SIG-M5 treated with dmso at 0.1 percent for 504 hours (cell line): ENCODE results near the gene SLC5A3.

Experiments used
- DNase-seq: peaks from one replicate; lab custom pipeline; 2025; ENCODE audit not compliant: unreplicated experiment; lab: John Stamatoyannopoulos, UW

SLC5A3 gene

DNA sequence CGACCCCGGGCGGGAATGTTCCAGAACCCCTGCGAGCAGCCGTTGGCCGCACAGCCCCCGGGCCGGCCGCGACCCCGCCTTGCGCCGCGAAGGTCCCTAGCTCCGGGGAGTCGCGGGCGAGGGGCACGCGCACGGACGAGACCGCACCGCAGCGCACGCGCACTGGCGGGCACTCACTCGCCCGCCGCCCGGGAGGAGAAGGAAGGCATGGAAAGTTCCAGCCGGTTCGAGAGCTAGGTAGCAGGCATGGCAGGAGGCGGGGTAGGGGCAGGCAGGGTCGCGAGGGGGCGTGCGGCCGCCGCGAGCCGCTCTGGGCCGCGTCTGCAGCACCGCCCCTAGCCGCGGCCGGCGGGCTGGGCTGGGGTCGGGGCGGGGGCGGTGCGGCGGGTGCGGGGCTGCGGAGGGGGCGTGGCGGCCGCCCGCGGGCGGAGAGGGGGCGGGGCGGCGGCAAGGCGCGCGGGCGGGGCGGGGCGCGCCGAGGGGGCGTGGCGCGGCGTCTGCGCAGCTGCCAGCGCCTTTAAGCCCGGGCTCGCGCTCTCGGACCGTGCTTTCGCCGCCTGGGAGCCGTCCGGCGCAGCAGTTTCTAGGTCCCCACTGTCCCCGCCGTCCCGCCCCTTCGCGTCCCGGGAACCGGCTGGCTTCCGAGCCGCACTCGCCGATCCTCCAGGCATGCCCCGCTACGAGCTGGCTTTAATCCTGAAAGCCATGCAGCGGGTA is at the start of gene SLC5A3, which contains the start of gene MRPS6:
Gene SLC5A3, plus strand, starts transcription at position 547 of the 717 bp plus-strand sequence. CDS start 21,621 bp downstream, outside the sequence.
Gene MRPS6, plus strand, starts transcription at position 547 of the 717 bp plus-strand sequence. Its CDS starts 123 bp downstream, at position 670.
- peak; percentile 62 for DNase-seq

DNA sequence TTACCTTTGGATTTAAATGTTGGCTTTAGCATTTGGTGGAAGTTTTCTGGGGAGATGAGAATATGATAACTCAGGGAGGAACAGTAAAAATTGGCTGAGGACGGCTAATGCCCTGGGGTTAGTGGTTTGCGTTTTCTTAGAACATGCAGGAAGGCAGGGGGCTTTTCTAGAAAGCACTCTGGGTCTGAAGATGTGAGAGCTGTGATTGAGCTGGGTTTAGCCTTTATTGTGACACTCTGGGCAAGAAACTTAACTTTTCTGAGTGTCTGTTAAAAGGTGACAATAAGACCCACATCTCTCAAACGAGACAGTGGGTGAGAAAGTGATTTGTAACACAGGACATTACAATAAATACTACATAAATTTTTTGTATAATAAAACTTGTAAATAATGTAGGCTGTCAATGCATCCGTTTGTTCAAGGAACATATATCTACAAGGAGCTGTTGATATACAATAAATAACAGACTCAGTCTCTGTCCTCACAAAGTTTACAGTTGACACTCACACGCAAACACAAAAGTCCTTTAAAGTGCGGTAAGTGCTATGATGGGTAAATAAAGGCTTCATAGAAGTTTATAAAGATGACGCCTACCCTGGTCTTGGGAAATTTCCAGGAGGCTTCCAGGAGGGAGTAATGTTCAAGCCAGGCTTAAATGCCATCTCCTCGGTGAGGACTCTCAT is 49.5 kb upstream of the SLC5A3 start:
- no peak for DNase-seq

DNA sequence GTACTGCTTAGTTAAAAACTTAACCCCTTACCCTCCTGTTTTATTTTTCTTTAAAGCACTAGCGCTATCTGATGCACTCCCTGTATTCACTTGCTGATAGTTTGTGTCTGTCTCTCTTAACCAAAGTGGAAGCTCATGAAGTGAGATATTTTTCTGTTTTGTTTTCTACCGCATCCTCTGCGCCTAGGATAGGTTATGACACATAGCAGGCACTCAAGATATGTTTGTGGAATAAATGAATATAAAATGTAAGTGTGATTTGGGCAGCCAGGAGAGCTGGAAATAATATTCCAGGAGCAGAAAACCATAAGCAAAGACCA is 49.0 kb upstream of the SLC5A3 start:
- DNase-seq = no peak

DNA sequence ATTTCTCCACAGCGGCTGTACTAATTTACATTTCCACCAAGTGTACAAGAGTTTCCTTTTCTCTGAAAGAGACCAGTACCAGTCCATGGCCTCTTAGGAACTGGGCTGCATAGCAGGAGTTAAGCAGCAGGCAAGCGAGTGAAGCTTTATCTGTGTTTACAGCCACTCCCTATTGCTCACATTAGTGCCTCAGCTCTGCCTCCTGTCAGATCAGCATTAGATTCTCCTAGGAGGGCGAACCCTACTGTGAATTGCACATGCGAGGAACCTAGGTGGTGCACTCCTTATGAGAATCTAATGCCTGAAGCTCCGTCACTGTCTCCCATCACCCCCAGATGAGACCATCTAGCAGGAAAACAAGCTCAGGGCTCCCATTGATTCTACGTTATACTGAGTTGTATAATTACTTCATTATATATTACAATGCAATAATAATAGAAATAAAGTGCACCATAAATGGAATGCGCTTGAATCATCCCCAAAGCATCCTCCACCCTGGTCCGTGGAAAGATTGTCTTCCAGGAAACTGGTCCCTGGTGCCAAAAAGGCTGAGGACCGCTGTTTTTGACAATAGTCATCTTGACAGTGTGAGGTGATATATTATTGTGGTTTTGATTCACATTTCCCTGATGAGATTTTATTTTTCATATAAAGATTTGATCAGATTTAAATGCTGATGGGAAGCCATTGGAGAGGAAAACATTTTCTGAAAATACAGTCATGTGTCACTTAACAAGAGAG is 45.5 kb upstream of the SLC5A3 start:
- no peak for DNase-seq

DNA sequence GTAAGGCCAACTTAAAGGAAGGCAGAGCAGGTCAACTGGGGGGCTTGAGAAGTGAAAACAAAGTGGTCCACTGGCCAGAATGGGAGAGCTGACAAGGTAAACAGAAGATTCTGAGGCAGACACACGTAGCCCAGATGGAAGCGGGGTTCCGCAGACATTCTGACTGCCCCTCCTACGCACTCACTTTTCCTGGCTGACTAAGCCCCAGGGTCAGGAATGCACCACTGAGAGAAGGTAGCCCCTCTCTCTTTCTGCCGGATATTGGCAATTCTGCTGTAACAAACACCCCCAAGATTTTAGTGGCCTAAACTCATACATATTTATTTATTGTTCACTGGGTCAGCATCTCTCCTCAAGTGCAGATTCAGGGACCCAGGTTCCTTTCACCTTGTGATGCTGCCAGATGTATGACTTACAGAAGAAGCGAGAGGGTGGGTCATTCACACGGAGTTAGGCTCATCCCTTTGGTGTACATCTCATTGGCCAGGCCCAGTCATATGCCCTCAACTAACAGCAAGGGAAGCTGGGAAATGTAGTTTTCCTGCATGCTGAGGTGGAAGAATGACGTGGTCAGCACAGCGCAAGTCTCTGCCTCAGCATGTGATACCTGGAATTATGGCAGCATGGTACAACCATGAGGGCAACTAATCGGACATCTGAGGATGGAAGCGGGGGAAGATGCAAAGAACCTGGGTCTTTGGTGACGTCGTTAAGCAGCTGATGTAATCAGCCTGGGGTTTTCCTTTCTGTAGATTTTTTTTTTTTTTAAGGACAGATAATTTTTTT is 43.4 kb upstream of the SLC5A3 start:
- peak; percentile 8 for DNase-seq

DNA sequence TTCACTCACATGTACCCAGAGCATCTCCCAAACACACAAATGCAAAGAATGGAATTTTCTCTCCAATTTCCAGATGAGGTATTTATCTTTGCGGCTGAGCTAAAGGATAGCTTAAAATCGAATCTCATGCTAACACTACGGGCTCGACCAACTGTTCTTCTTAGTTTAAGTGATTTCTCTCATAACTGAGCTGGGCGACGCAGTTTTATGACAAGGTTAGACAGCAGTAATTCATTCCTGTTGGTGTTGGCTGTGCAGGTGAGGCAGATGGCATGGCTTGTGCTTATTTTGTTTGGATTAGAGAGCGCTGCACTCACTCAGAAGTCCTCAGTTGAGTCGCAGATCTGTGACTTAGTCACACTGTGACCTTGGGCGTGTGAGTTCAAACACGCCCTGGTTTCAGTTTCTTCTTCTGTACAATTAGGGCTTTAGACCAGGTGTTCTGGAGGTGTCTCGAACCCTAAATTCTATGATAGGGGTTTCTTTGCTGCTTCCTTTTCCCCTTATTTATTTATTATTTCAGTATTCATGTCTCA is 41.5 kb upstream of the SLC5A3 start:
- no peak for DNase-seq

DNA sequence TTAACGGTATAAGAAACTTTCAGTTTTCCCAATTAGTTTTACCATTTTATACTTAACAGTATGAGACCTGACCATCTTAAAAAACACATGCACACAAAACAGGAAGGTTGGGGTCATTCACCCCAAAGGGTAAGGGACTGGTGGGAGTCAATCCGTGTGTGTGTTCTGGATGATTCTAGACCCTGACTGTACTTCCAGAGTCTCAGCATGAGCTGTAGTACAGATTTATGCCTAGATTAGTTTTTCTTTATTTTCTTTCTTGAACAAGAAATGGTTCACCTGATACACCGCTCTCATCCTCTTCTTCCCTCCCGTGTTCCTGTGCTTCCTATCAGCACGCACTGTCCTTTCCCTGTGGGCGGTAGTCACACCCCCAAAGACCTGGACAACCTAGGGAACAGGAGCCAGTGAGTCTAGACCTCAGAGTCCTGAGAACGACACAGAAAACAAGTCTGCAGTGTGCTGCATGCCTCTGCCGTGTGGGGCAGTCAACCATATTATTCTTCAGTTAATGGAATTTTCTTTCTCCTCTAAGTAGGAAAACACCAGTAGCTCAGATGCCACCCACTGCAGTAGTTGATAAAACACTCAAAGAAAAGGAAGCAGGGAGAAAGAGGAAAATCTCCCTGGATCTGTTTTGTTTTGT is 38.9 kb upstream of the SLC5A3 start:
- no peak for DNase-seq

DNA sequence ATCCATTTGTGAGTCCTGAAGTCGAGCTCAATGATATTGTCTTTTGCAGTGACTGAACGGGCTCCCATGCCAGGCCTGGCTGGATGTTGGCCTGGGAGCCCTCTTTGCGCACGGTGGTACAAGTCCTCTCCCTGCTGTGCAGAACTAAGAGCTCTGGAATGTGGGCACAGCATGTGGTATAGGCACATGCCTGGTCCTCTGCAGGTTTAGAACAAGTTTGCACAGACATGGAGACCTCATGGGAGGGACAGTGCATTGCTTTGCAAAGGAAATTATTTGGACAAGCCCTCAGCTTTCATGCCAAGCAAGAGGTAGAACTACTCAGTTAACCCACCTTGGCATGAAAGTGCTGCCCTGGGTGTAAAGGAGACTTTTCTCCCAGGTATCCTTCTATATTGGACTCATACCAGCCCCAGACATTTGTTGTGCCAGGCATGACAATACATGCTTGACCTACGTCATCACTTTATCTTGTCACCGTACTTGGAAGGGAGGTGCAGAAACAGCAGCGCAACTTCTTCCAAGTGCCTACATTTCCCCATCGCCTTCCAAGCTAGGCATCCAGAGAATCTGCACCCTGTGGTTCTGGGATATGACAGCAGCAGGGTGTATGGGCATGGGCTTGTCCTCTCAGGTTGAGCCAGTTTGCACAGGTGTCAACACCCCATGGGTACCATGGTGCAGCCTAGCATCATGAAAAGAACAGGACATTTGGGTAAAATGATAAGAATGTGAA is 37.6 kb upstream of the SLC5A3 start:
- no peak for DNase-seq

DNA sequence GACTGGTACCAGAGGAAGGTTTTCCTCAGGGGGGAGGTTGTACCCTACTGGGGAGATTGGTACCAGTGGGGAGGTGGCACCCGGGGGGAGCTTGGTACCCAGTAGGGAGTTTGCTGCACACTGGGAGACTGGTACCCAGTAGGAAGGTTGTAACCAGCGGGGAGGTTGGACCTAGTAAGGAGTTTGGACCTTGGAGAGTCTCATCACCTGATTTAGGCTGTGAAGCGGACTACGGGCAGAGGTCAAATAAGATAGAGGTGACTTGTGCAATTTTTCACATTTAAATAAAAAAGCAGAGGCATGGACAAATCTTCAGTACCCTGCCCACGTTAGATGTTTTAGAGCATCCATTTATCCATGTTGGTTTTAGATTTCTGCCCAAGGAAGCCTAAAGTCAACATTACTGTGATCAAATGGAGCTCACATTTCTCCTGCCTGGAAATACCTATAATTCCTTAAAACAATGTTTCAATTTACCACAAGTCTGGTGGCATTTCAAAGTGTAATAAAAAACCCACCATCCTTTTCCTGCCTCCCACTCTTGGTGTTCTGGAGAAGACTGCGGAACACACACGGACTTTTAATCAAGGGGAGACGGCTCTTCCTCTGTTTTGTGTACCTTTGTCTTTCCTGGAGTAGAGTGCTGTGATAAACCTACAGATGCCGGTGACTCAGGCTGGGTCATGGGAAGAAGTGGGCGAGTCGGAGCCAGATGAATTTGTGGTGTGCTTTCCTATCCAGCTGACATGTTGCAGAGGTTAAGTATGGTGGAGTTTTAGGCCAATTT is 36.2 kb upstream of the SLC5A3 start:
- DNase-seq = no peak

DNA sequence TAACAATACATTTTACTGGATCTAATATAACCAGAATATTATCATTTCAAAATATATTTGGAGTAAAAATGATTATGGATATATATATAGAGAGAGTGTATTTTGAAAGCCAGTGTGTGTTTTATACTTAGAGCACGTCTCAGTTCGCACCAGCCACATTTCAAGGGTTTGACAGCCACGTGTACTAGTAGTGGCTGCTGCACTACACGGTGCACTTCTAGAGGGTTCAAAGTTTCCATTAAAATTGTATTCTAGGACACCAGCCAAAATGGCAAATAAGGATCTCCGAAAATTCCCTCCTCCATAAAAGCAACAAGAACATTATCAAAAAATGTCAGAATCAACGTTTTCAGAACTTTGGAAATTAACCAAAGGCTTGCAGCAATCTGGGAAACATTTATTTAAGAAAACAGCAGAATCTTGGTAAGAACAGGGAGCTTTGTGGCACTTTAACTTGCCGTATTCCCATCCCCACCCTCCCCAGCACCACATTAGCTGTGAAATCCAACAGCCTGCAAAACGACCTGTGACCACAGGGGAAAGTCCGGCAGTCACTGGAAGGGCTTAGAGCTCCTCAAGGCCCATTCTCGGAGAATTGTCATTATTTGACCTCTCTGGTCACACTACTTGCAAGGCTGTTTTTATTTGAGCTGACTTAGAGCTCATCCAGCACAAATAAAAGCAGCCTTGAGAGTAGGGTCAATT is 33.5 kb upstream of the SLC5A3 start:
- no peak for DNase-seq

DNA sequence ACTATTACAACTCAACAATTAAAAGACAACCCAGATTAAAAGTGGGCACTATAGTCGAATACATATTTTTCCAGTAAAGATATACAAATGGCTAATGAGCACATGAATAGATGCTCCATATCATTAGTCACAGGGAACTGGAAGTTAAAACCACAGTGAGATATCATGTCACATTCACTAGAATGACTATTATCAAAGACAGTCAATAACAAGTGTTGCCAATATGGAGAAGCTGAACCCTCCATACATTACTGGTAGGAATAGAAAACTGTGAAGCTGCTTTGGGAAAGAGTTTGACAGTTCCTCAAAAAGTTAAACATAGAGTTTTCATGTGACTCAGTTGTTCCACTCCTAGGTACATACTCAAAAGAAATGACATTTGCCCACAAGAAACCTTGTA is 30.6 kb upstream of the SLC5A3 start:
- DNase-seq = no peak

DNA sequence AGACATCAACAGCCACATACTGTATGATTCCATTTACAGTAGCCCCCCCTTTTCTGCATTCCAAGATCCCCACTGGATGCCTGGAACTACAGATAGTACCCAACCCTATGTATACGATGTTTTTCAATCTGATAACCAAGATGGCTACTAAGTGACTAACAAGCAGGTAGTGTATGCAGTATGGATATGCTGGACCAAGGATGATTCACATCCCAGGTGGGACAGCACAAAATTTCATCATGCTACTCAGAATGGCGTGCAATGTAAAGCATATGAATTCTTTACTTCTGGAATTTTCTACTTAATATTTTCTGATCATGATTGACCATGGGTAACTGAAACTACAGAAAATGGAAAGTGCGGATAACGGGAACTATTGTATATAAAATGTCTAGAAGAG is 30.0 kb upstream of the SLC5A3 start:
- DNase-seq = no peak

DNA sequence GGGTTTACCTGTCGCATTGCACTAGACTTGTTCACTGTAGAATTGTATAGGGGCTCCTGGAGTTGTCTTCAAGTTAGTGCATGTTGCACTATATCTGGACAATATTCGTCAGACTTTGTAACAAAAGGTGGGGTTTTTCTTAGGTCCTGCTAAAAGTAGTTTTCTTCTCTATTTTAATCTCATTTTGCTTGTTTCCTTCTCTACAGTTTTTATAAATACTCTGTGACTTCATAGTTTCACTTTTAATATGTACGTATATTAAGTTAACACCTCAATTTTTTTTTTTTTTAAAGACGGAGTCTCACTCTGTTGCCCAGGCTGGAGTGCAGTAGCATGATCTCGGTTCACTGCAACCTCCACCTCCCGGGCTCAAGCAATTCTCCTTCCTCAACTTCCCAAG is 26.5 kb upstream of the SLC5A3 start:
- DNase-seq = no peak

DNA sequence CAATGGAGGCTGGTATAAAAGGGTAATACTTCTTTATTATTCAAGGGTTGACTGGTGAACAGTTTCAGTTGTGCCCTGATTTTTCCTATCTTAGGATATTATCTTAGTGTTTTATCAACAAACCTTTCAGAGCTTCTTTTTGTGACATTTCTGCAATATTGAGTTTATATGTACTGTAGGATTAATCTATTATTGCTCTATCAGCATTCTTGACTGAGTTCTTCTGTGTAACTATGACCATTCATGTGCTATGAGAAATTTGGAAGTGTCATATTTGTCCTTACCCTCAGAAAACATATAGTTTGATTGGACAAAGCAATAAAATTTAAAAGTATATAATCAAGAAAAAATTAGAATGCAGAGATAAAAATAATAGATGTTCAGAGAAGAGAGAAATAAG is 25.5 kb upstream of the SLC5A3 start:
- DNase-seq = no peak

DNA sequence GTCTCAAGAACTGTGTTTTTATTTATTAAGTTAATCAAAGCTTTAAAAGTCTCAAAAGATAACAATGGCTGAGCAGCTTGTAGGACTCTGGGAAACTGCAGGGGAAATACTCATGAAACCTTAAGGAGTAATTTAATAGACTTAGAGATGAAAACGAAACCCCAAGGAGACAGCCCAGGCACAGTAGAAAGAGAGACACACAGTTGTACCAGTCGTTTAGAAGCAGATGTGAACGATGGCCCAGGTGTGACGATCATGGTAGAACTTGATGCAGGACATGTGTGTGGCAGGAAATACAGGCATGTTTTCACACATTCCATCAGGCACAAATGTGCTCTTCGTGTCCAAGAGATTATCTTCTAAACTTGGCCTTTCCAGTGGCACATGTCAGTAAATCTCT is 21.2 kb upstream of the SLC5A3 start:
- DNase-seq = no peak

DNA sequence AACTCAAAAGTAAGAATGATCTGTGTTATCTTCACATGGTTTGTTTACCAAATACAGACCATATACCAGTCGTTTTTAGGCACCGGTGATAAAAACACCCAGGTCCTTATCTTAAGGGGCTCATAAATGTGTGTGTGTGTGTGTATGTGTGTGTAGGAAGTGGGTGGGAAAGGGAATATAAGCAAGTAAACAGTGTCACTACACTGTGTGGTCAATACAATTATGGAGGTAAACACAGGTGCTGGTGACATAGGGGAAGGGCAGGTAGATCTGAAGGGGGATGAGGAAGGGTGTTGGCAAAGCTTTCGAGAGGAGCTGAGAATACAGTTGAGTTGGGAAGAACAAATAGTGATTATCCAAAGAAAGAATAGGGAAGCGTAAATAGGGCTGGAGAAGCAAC is 19.1 kb upstream of the SLC5A3 start:
- DNase-seq = no peak

DNA sequence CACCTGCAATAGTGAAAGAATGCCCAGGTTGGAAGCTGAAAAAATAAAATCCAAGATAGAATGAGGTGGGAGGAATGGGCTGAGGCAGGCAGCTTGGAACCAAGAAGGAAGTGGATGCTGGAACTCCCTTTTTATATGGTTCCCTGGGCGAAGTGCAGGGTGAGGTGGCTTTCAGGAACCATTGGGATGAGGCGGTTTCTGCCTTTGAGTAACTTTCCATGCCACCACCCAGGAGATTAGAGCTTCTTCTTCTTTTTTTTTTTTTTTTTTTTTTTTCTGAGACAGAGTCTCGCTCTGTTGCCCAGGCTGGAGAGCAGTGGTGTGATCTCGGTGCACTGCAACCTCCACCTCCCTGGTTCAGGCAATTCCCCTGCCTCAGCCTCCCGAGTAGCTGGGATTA is 17.8 kb upstream of the SLC5A3 start:
- DNase-seq = no peak

DNA sequence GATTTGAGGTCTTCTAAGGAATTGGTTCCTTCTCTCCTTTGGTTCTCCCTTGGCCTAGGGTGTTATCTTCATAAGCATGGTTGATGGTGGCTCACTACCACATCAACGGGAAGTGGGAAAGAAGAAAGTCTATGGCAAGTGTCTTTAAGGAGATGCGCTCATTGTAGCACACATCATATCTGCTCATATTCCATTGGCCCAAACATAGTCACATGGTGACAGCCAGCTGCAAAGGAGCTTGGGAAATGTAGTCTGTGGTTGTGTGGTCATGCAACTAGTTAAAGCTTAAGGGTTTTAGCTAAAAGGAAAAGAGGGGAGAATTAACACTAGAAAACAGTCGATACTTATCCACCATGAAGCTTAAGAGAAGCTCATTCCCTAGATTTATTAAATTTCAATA is 11.4 kb upstream of the SLC5A3 start:
- DNase-seq = no peak

DNA sequence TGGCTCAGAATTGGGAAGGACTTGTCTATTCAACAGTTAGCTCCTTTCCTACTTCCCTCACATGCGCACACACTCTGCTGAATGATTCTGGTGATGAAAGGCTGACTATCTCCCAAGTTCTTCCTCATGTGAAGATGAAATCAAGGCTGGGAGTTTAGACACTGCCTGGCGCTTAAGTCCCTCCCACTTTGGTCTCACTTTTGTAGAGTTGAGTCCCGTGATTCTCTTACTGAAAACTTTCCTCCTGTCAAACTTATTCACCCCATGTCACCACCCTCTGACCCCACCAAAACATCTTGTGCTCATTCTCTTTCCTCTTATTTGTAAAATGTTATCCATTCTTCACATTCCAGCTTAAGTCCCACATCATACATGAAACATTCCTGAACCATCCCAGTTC is 8.4 kb upstream of the SLC5A3 start:
- no peak for DNase-seq
